Activated naive CD4-positive, alpha-beta T cell treated with Interleukin-2 at 50 U/mL for 16 hours (primary cell): ENCODE results near the gene MAPKAP1.

Experiments used
- DNase-seq: peaks from one replicate; pipeline ENCODE4 v3.0.0-alpha.2; 2020

The MAPKAP1 gene

GRCh38 chr9:125706651-125707471 is at the start of gene MAPKAP1:
Gene MAPKAP1 (minus strand): TSS chr9:125707208. CDS start chr9:125672574, 34,634 bp downstream.
- DNase-seq, result peak; percentile 95

- DNase-seq, result no peak
Measured at GRCh38 chr9:125756518-125756917, 49.5 kb upstream of the MAPKAP1 start.

- DNase-seq, result no peak
Measured at GRCh38 chr9:125755340-125755739, 48.3 kb upstream of the MAPKAP1 start.

- DNase-seq, result no peak
Measured at GRCh38 chr9:125754096-125754495, 47.1 kb upstream of the MAPKAP1 start.

- DNase-seq, result no peak
Measured at GRCh38 chr9:125752070-125752628, 45.1 kb upstream of the MAPKAP1 start.

- no peak for DNase-seq
Measured at GRCh38 chr9:125750627-125751011, 43.6 kb upstream of the MAPKAP1 start.

GRCh38 chr9:125749951-125750626 is 43.1 kb upstream of the MAPKAP1 start:
- DNase-seq, result no peak

- DNase-seq, result no peak
Measured at GRCh38 chr9:125749287-125749935, 42.4 kb upstream of the MAPKAP1 start.

GRCh38 chr9:125748446-125749099 is 41.6 kb upstream of the MAPKAP1 start:
- peak; percentile 6 for DNase-seq

GRCh38 chr9:125747765-125748445 is 40.9 kb upstream of the MAPKAP1 start:
- peak; percentile 20 for DNase-seq

GRCh38 chr9:125747053-125747764 is 40.2 kb upstream of the MAPKAP1 start, which contains the start of gene PBX3:
Gene PBX3 (plus strand): TSS chr9:125747373.
- DNase-seq, result peak; percentile 44

- no peak for DNase-seq
Measured at GRCh38 chr9:125746774-125747052, 39.7 kb upstream of the MAPKAP1 start.

- DNase-seq, result peak; percentile 92
Measured at GRCh38 chr9:125746017-125746773, 39.2 kb upstream of the MAPKAP1 start.

GRCh38 chr9:125745682-125746016 is 38.6 kb upstream of the MAPKAP1 start:
- no peak for DNase-seq

- DNase-seq, result no peak
Measured at GRCh38 chr9:125745018-125745417, 38.0 kb upstream of the MAPKAP1 start.

GRCh38 chr9:125744616-125745015 is 37.6 kb upstream of the MAPKAP1 start:
- DNase-seq, result no peak

- no peak for DNase-seq
Measured at GRCh38 chr9:125743682-125744428, 36.8 kb upstream of the MAPKAP1 start.

GRCh38 chr9:125742657-125743056 is 35.6 kb upstream of the MAPKAP1 start:
- no peak for DNase-seq

GRCh38 chr9:125739436-125739835 is 32.4 kb upstream of the MAPKAP1 start:
- DNase-seq, result no peak

GRCh38 chr9:125732562-125732961 is 25.6 kb upstream of the MAPKAP1 start:
- DNase-seq, result no peak
